ENCODE measurements around the gene PTPRC. TPM values are rescaled to one million over a fixed set of nuclear protein-coding genes. Genes with fewer than 3 reads are reported as not detected.
A peak's percentile ranks its signal among the peaks of the same experiment; 100 is the strongest.
"Not testable (repeated sequence)": the region's sequence is repeated elsewhere in the genome, so short reads cannot be mapped to it uniquely, and the experiment has no call there.

The PTPRC gene
- total and polyA plus RNA-seq, 2 donors (not counting 1 experiment from before 2014, with no cell fraction given) = under 0.01 to 0.11 TPM

GRCh38 chr1:198600906-198601305 is 37.9 kb upstream of the PTPRC start:
- DNase-seq (ENCODE audit: low read depth in 2 of 2) = no peak
- H3K27ac ChIP-seq (ENCODE audit: insufficient read depth, low read length) = no peak overlapping the region
- H4K20me1 ChIP-seq (ENCODE audit: control insufficient read depth, extremely low read depth, insufficient read depth, low read length) = no peaks in the 10 kb centered on the region
- H3K4me1 ChIP-seq (ENCODE audit: control insufficient read depth, extremely low read depth, insufficient read depth, low read length) = no peaks in the 10 kb centered on the region
- no peaks in the 10 kb centered on the region for H3K36me3 ChIP-seq (ENCODE audit: control insufficient read depth, insufficient read depth, low read length)
- no peaks in the 10 kb centered on the region for H3K27me3 ChIP-seq (ENCODE audit: control insufficient read depth, insufficient read depth, low read length)
- no peaks in the 10 kb centered on the region for H3K9me3 ChIP-seq (ENCODE audit: control insufficient read depth, insufficient read depth, low read depth, low read length)
- TF ChIP-seq EZH2 (IDR thresholded peaks at IDR 0.05; ENCODE audit: low read length, missing control alignments) (no peak), CTCF (conservative IDR thresholded peaks at IDR 0.05 in 1 of 2, IDR thresholded peaks at IDR 0.05 in 1 of 2; ENCODE audit: low read depth in 1 of 2, low read length in 2 of 2) (no peak)
- H2AFZ ChIP-seq (ENCODE audit: low read length) = no peak overlapping the region
- no peak overlapping the region for H3K9ac ChIP-seq (ENCODE audit: insufficient read depth, low read length)
- H3K79me2 ChIP-seq (ENCODE audit: control insufficient read depth, insufficient read depth, low read length) = no peaks in the 10 kb centered on the region
- no peak overlapping the region for H3K4me3 ChIP-seq (replicated peaks in 1 of 4; ENCODE audit: control extremely low read depth in 1 of 4, insufficient read depth in 1 of 4, low read depth in 3 of 4, low read length in 4 of 4)
- no peak overlapping the region for H3K4me2 ChIP-seq (ENCODE audit: extremely low read depth, insufficient read depth, low read length)

DNA sequence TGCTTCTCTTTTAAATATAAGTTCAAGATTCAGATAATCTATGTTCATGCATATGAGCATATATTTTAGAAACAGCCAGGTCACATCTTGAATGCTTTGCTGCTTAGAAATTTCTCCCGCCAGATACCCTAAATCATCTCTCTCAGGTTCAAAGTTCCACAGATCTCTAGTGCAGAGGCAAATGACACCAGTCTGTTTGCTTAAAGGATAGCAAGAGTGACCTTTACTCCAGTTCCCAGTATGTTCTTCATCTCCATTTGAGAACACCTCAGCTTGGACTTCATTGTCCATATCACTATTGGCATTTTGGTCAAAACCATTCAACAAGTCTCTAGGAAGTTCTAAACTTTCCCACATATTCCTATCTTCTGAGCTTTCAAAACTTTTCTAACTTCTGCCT is 37.5 kb upstream of the PTPRC start:
- not testable (repeated sequence) for H3K27ac ChIP-seq (ENCODE audit: insufficient read depth, low read length)

DNA sequence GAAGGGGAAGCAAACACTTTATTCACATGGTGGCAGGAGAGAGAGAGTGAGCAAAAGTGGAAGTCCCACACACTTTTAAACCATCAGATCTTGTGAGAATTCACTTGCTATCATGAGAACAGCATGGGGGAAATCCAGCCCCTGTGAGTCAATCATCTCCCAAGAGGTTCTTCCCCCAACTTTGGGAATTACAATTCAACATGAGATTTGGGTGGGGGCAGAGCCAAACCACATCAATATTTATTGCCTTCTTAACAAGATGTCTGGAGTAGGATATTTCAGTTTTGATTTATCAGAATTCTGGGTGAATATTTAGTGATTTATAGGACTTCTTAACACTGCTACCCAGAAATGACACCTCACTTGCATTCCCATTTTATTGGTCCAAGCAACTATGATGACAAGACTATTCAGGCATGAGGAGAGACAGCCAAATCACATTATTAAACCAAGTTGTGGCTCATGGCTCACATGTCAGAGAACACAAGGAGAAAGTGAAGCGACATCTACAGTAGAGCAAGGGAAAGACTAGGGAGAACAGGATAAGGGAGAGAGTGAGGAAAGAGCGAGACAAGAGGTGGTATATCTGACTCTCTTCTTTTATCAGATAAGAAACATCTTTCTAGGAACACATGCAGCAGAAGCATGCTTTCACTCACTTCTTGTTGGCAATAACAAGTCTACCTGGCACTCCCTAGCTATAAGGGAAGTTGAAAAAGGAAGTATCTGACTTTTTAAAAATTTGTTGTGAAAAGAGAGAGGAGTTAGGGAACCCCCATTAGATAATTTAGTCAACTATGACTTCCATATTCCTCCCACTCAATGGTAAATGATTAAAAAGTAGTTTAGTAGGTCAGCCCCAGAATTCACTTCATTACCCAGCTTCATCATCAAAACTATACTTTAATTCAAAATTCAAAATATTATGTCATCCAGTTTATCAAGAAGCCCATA is 36.6 kb upstream of the PTPRC start:
- Histone ChIP-seq H3K9me3 (ENCODE audit: control insufficient read depth, insufficient read depth, low read depth, low read length) (no peaks in the 10 kb centered on the region), H3K4me1 (ENCODE audit: control insufficient read depth, extremely low read depth, insufficient read depth, low read length) (no peaks in the 10 kb centered on the region), H3K4me2 (ENCODE audit: extremely low read depth, insufficient read depth, low read length) (no peak overlapping the region), H3K27me3 (ENCODE audit: control insufficient read depth, insufficient read depth, low read length) (no peaks in the 10 kb centered on the region), H3K9ac (ENCODE audit: insufficient read depth, low read length) (no peak overlapping the region), H4K20me1 (ENCODE audit: control insufficient read depth, extremely low read depth, insufficient read depth, low read length) (no peaks in the 10 kb centered on the region), H3K4me3 (replicated peaks in 1 of 4; ENCODE audit: control extremely low read depth in 1 of 4, insufficient read depth in 1 of 4, low read depth in 3 of 4, low read length in 4 of 4) (no peak overlapping the region), H3K27ac (ENCODE audit: insufficient read depth, low read length) (no peak overlapping the region), H2AFZ (ENCODE audit: low read length) (no peak overlapping the region), H3K79me2 (ENCODE audit: control insufficient read depth, insufficient read depth, low read length) (no peaks in the 10 kb centered on the region), H3K36me3 (ENCODE audit: control insufficient read depth, insufficient read depth, low read length) (no peaks in the 10 kb centered on the region)
- TF ChIP-seq CTCF (conservative IDR thresholded peaks at IDR 0.05 in 1 of 2, IDR thresholded peaks at IDR 0.05 in 1 of 2; ENCODE audit: low read depth in 1 of 2, low read length in 2 of 2) = no peak
- no peak for TF ChIP-seq EZH2 (IDR thresholded peaks at IDR 0.05; ENCODE audit: low read length, missing control alignments)
- DNase-seq (ENCODE audit: low read depth in 2 of 2) = peak in 1 of 2 donors; percentile 62

More for the DNA sequence above, 37.5 kb upstream of the PTPRC start:
- not testable (repeated sequence) for H3K79me2 ChIP-seq (ENCODE audit: control insufficient read depth, insufficient read depth, low read length); H3K9ac ChIP-seq (ENCODE audit: insufficient read depth, low read length); H3K27me3 ChIP-seq (ENCODE audit: control insufficient read depth, insufficient read depth, low read length); DNase-seq (ENCODE audit: low read depth in 2 of 2); H4K20me1 ChIP-seq (ENCODE audit: control insufficient read depth, extremely low read depth, insufficient read depth, low read length); H3K36me3 ChIP-seq (ENCODE audit: control insufficient read depth, insufficient read depth, low read length); H3K4me3 ChIP-seq (replicated peaks in 1 of 4; ENCODE audit: control extremely low read depth in 1 of 4, insufficient read depth in 1 of 4, low read depth in 3 of 4, low read length in 4 of 4); H3K4me1 ChIP-seq (ENCODE audit: control insufficient read depth, extremely low read depth, insufficient read depth, low read length); H3K4me2 ChIP-seq (ENCODE audit: extremely low read depth, insufficient read depth, low read length); H3K9me3 ChIP-seq (ENCODE audit: control insufficient read depth, insufficient read depth, low read depth, low read length); H2AFZ ChIP-seq (ENCODE audit: low read length)
